ENCODE measurements around the gene PPP2R3A. TPM values are rescaled to one million over a fixed set of nuclear protein-coding genes. Genes with fewer than 3 reads are reported as not detected.
"Not testable (repeated sequence)": the region's sequence is repeated elsewhere in the genome, so short reads cannot be mapped to it uniquely, and the experiment has no call there.

PPP2R3A gene
- total and polyA plus RNA-seq, 2 experiments from 2014 or later, result 6.4 to 15.2 TPM

DNA sequence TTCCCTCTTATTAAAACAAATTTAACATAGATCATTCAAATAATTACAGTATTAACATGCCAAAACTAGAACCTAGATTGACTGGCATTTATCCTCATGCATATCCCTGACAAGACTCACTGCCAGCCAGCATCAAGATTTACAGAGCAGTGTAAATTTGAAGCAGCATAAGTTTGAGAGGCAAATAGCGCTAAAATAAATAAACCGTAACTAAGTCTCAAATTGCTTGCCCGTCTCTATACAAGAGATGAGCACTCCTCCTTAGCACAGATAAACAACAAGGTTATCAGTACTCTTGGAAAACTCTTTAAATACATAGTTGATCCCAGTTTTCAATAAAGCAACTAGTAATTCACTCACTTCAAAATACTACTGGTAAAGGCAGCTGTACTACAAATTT lies 201.0 kb downstream of the PPP2R3A start:
- no peaks in the 10 kb centered on the region for H3K9me3 Mint-ChIP-seq
- H3K27ac Mint-ChIP-seq, result no peak overlapping the region
- no peaks in the 10 kb centered on the region for H3K36me3 ChIP-seq (ENCODE audit: insufficient read depth)
- peaks cover 36% of the 10 kb centered on the region for H4K20me1 ChIP-seq (replicated peaks; ENCODE audit: insufficient read depth)
- peaks cover 2% of the 10 kb centered on the region for H3K27me3 Mint-ChIP-seq (ENCODE audit: insufficient read depth, low read depth, poor library complexity)
- peaks cover 41% of the 10 kb centered on the region for H3K4me1 Mint-ChIP-seq
- no peak for TF ChIP-seq CREB1 (CRISPR knock-in tag; IDR thresholded peaks at IDR 0.05; ENCODE audit: low read depth)
- H3K27ac ChIP-seq (ENCODE audit: low read depth), result no peak overlapping the region
- no peaks in the 10 kb centered on the region for H3K9me2 ChIP-seq (ENCODE audit: insufficient read depth)
- no peaks in the 10 kb centered on the region for H3K36me3 Mint-ChIP-seq (ENCODE audit: low read depth)
- peaks cover 100% of the 10 kb centered on the region for H3K79me2 ChIP-seq (replicated peaks; ENCODE audit: insufficient read depth)
- ATAC-seq (no peak), DNase-seq (ENCODE audit: low spot score) (no peak)
- H3K4me1 ChIP-seq (ENCODE audit: insufficient read depth), result peaks cover 18% of the 10 kb centered on the region
- no peak overlapping the region for H2AFZ ChIP-seq
- no peak overlapping the region for H3K4me3 Mint-ChIP-seq
- no peaks in the 10 kb centered on the region for H3K27me3 ChIP-seq (ENCODE audit: insufficient read depth)
- no peaks in the 10 kb centered on the region for H3F3A ChIP-seq (replicated peaks; ENCODE audit: low read depth)
- no peak overlapping the region for H3K4me2 ChIP-seq
- H3K4me3 ChIP-seq, result no peak overlapping the region

DNA sequence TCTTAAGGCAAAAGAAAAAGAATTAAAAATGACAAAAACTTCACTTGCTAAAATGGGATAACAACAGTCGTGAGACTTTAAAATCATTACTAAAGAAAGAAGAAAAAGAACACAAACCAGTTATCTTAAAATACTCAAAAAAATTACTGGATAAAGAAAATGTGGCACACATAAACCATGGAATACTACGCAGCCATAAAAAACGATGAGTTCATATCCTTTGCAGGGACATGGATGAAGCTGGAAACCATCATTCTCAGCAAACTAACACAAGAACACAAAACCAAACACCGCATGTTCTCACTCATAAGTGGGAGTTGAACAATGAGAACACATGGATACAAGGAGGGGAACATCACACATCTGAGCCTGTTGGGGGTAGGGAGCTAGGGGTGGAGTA lies 202.7 kb downstream of the PPP2R3A start:
- not testable (repeated sequence) for H3K9me3 Mint-ChIP-seq; H2AFZ ChIP-seq; ATAC-seq; H3K27ac ChIP-seq (ENCODE audit: low read depth); H3K27me3 Mint-ChIP-seq (ENCODE audit: insufficient read depth, low read depth, poor library complexity); H3K36me3 Mint-ChIP-seq (ENCODE audit: low read depth); H3F3A ChIP-seq (replicated peaks; ENCODE audit: low read depth); DNase-seq (ENCODE audit: low spot score); H3K27ac Mint-ChIP-seq; H3K4me3 ChIP-seq; H3K27me3 ChIP-seq (ENCODE audit: insufficient read depth); H3K4me3 Mint-ChIP-seq; H3K9me2 ChIP-seq (ENCODE audit: insufficient read depth); H3K36me3 ChIP-seq (ENCODE audit: insufficient read depth); H3K4me2 ChIP-seq
- H3K79me2 ChIP-seq (replicated peaks; ENCODE audit: insufficient read depth), result peaks cover 100% of the 10 kb centered on the region
- H3K4me1 ChIP-seq (ENCODE audit: insufficient read depth), result peaks cover 26% of the 10 kb centered on the region
- peaks cover 41% of the 10 kb centered on the region for H3K4me1 Mint-ChIP-seq
- peaks cover 52% of the 10 kb centered on the region for H4K20me1 ChIP-seq (replicated peaks; ENCODE audit: insufficient read depth)

DNA sequence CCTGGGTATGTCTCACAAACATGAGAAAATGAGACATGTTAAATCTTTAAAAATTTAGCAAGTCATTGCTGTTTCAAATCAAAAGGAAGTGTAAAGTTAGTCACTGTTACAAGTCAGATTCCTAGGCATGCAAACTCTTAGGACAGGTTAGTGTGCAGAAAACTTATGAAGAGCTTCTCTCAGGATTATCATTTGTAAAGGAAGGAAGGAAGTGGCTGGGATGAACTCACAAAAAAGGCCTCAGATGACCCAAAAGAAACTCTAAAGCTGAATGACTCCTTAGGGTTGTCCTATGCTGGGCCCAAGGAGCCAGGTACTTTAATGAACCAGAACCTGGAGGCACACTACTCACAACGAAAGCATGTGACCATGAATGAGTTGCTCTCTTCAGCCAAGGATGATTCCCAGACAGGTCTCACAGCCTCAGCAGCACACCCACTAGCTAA lies 205.6 kb downstream of the PPP2R3A start:
- no peaks in the 10 kb centered on the region for H3K36me3 Mint-ChIP-seq (ENCODE audit: low read depth)
- 0 out of 2 replicates have a peak overlapping the region, but pooled peaks have one; percentile 15 for H3K27ac ChIP-seq (ENCODE audit: low read depth)
- no peak for ATAC-seq

More for the DNA sequence above, 205.6 kb downstream of the PPP2R3A start:
- Histone ChIP-seq H4K20me1 (replicated peaks; ENCODE audit: insufficient read depth) (peaks cover 69% of the 10 kb centered on the region), H2AFZ (no peak overlapping the region), H3K4me2 (no peak overlapping the region), H3K36me3 (ENCODE audit: insufficient read depth) (no peaks in the 10 kb centered on the region), H3K79me2 (replicated peaks; ENCODE audit: insufficient read depth) (peaks cover 100% of the 10 kb centered on the region), H3K9me2 (ENCODE audit: insufficient read depth) (no peaks in the 10 kb centered on the region), H3K4me3 (no peak overlapping the region), H3K4me1 (ENCODE audit: insufficient read depth) (peaks cover 11% of the 10 kb centered on the region), H3F3A (replicated peaks; ENCODE audit: low read depth) (no peaks in the 10 kb centered on the region), H3K27me3 (ENCODE audit: insufficient read depth) (no peaks in the 10 kb centered on the region)
- TF ChIP-seq NANOG (IDR thresholded peaks at IDR 0.05; ENCODE audit: borderline replicate concordance), result no peak
- TF ChIP-seq, protein P1, sequence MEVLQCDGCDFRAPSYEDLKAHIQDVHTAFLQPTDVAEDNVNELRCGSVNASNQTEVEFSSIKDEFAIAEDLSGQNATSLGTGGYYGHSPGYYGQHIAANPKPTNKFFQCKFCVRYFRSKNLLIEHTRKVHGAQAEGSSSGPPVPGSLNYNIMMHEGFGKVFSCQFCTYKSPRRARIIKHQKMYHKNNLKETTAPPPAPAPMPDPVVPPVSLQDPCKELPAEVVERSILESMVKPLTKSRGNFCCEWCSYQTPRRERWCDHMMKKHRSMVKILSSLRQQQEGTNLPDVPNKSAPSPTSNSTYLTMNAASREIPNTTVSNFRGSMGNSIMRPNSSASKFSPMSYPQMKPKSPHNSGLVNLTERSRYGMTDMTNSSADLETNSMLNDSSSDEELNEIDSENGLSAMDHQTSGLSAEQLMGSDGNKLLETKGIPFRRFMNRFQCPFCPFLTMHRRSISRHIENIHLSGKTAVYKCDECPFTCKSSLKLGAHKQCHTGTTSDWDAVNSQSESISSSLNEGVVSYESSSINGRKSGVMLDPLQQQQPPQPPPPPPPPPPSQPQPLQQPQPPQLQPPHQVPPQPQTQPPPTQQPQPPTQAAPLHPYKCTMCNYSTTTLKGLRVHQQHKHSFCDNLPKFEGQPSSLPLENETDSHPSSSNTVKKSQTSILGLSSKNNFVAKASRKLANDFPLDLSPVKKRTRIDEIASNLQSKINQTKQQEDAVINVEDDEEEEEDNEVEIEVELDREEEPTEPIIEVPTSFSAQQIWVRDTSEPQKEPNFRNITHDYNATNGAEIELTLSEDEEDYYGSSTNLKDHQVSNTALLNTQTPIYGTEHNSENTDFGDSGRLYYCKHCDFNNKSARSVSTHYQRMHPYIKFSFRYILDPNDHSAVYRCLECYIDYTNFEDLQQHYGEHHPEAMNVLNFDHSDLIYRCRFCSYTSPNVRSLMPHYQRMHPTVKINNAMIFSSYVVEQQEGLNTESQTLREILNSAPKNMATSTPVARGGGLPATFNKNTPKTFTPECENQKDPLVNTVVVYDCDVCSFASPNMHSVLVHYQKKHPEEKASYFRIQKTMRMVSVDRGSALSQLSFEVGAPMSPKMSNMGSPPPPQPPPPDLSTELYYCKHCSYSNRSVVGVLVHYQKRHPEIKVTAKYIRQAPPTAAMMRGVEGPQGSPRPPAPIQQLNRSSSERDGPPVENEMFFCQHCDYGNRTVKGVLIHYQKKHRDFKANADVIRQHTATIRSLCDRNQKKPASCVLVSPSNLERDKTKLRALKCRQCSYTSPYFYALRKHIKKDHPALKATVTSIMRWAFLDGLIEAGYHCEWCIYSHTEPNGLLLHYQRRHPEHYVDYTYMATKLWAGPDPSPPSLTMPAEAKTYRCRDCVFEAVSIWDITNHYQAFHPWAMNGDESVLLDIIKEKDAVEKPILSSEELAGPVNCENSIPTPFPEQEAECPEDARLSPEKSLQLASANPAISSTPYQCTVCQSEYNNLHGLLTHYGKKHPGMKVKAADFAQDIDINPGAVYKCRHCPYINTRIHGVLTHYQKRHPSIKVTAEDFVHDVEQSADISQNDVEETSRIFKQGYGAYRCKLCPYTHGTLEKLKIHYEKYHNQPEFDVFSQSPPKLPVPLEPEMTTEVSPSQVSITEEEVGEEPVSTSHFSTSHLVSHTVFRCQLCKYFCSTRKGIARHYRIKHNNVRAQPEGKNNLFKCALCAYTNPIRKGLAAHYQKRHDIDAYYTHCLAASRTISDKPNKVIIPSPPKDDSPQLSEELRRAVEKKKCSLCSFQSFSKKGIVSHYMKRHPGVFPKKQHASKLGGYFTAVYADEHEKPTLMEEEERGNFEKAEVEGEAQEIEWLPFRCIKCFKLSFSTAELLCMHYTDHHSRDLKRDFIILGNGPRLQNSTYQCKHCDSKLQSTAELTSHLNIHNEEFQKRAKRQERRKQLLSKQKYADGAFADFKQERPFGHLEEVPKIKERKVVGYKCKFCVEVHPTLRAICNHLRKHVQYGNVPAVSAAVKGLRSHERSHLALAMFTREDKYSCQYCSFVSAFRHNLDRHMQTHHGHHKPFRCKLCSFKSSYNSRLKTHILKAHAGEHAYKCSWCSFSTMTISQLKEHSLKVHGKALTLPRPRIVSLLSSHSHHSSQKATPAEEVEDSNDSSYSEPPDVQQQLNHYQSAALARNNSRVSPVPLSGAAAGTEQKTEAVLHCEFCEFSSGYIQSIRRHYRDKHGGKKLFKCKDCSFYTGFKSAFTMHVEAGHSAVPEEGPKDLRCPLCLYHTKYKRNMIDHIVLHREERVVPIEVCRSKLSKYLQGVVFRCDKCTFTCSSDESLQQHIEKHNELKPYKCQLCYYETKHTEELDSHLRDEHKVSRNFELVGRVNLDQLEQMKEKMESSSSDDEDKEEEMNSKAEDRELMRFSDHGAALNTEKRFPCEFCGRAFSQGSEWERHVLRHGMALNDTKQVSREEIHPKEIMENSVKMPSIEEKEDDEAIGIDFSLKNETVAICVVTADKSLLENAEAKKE (CRISPR knock-in tag; IDR thresholded peaks at IDR 0.05), result no peak
- H3K27ac Mint-ChIP-seq, result peak overlapping the region; percentile 64; the same call in 1 of the 2 replicates
- H3K4me3 Mint-ChIP-seq, result no peak overlapping the region
- H3K27me3 Mint-ChIP-seq (ENCODE audit: insufficient read depth, low read depth, poor library complexity), result peaks cover 2% of the 10 kb centered on the region
- H3K4me1 Mint-ChIP-seq, result peaks cover 18% of the 10 kb centered on the region
- DNase-seq (ENCODE audit: low spot score), result no peak
- H3K9me3 Mint-ChIP-seq, result no peaks in the 10 kb centered on the region
